Stimulated activated naive CD8-positive, alpha-beta T cell treated with anti-CD3 and anti-CD28 coated beads, Interleukin-15, Interleukin-2, amounts not matched to agents 100 ng/mL and 50 ng/mL, for 24 hours (primary cell): Measurements from ENCODE around the gene CCDC7.
"Not testable (repeated sequence)": the region's sequence is repeated elsewhere in the genome, so short reads cannot be mapped to it uniquely, and the experiment has no call there.

Experiments
- H3K27ac Mint-ChIP-seq: one replicate; pipeline ENCODE4 v1.8.0; 2021; ENCODE audit warnings: mild to moderate bottlenecking, mixed read lengths
- H3K27me3 Mint-ChIP-seq: one replicate; pipeline ENCODE4 v1.8.0; 2021; ENCODE audit warnings: mixed read lengths
- H3K36me3 Mint-ChIP-seq: one replicate; pipeline ENCODE4 v1.8.0; 2021; ENCODE audit warnings: low read depth, mixed read lengths
- H3K4me1 Mint-ChIP-seq: one replicate; pipeline ENCODE4 v1.8.0; 2021; ENCODE audit warnings: low read depth, mixed read lengths
- H3K4me3 Mint-ChIP-seq: one replicate; pipeline ENCODE4 v1.8.0; 2021; ENCODE audit warnings: mild to moderate bottlenecking, mixed read lengths
- H3K9me3 Mint-ChIP-seq: one replicate; pipeline ENCODE4 v1.8.0; 2021; ENCODE audit warnings: mixed read lengths

The CCDC7 gene

GRCh38 chr10:32419615-32420014 is 26.3 kb upstream of the CCDC7 start:
- Mint-ChIP-seq H3K4me1 (peaks cover under 1% of the 10 kb centered on the region), H3K9me3 (no peaks in the 10 kb centered on the region), H3K27me3 (peaks cover under 1% of the 10 kb centered on the region), H3K36me3 (no peaks in the 10 kb centered on the region), H3K27ac (no peak overlapping the region), H3K4me3 (no peak overlapping the region)

- Mint-ChIP-seq H3K36me3 (no peaks in the 10 kb centered on the region), H3K27me3 (peaks cover 4% of the 10 kb centered on the region), H3K4me3 (no peak overlapping the region), H3K27ac (no peak overlapping the region), H3K4me1 (no peaks in the 10 kb centered on the region), H3K9me3 (no peaks in the 10 kb centered on the region)
Observed at GRCh38 chr10:32426186-32426585, 19.8 kb upstream of the CCDC7 start.

GRCh38 chr10:32433542-32433941 is 12.4 kb upstream of the CCDC7 start:
- Mint-ChIP-seq H3K27ac (no peak overlapping the region), H3K9me3 (no peaks in the 10 kb centered on the region), H3K4me1 (peaks cover 11% of the 10 kb centered on the region), H3K4me3 (no peak overlapping the region), H3K27me3 (peaks cover 4% of the 10 kb centered on the region), H3K36me3 (no peaks in the 10 kb centered on the region)

- peaks cover 3% of the 10 kb centered on the region for H3K27me3 Mint-ChIP-seq
- no peak overlapping the region for H3K4me3 Mint-ChIP-seq
- H3K36me3 Mint-ChIP-seq: no peaks in the 10 kb centered on the region
- no peak overlapping the region for H3K27ac Mint-ChIP-seq
- H3K4me1 Mint-ChIP-seq: peaks cover 11% of the 10 kb centered on the region
- no peaks in the 10 kb centered on the region for H3K9me3 Mint-ChIP-seq
Observed at GRCh38 chr10:32436215-32436614, 9.7 kb upstream of the CCDC7 start.

- H3K4me1 Mint-ChIP-seq: peaks cover 11% of the 10 kb centered on the region
- H3K27me3 Mint-ChIP-seq: peaks cover 3% of the 10 kb centered on the region
- H3K27ac Mint-ChIP-seq: no peak overlapping the region
- H3K9me3 Mint-ChIP-seq: no peaks in the 10 kb centered on the region
- no peaks in the 10 kb centered on the region for H3K36me3 Mint-ChIP-seq
- no peak overlapping the region for H3K4me3 Mint-ChIP-seq
Observed at GRCh38 chr10:32437334-32437733, 8.6 kb upstream of the CCDC7 start.

- peak overlapping the region; percentile 88 for H3K4me3 Mint-ChIP-seq
- no peaks in the 10 kb centered on the region for H3K36me3 Mint-ChIP-seq
- H3K27ac Mint-ChIP-seq: no peak overlapping the region
- H3K9me3 Mint-ChIP-seq: no peaks in the 10 kb centered on the region
- H3K4me1 Mint-ChIP-seq: peaks cover 14% of the 10 kb centered on the region
- H3K27me3 Mint-ChIP-seq: no peaks in the 10 kb centered on the region
Observed at GRCh38 chr10:32445036-32445435, 904 bp upstream of the CCDC7 start.

- Mint-ChIP-seq H3K4me1 (peaks cover 14% of the 10 kb centered on the region), H3K36me3 (peaks cover 6% of the 10 kb centered on the region), H3K4me3 (peak overlapping the region; percentile 88), H3K27ac (peak overlapping the region; percentile 94), H3K9me3 (no peaks in the 10 kb centered on the region), H3K27me3 (no peaks in the 10 kb centered on the region)
Observed at GRCh38 chr10:32446536-32447406, 831 bp downstream of the CCDC7 start.

GRCh38 chr10:32454148-32454547 is 8.2 kb downstream of the CCDC7 start:
- peaks cover 15% of the 10 kb centered on the region for H3K4me1 Mint-ChIP-seq
- H3K27ac Mint-ChIP-seq: no peak overlapping the region
- no peaks in the 10 kb centered on the region for H3K9me3 Mint-ChIP-seq
- H3K36me3 Mint-ChIP-seq: peaks cover 32% of the 10 kb centered on the region
- no peak overlapping the region for H3K4me3 Mint-ChIP-seq
- H3K27me3 Mint-ChIP-seq: no peaks in the 10 kb centered on the region

- peaks cover 16% of the 10 kb centered on the region for H3K36me3 Mint-ChIP-seq
- no peak overlapping the region for H3K4me3 Mint-ChIP-seq
- H3K4me1 Mint-ChIP-seq: peaks cover 38% of the 10 kb centered on the region
- no peaks in the 10 kb centered on the region for H3K27me3 Mint-ChIP-seq
- H3K9me3 Mint-ChIP-seq: no peaks in the 10 kb centered on the region
- H3K27ac Mint-ChIP-seq: no peak overlapping the region
Observed at GRCh38 chr10:32459051-32459698, 13.2 kb downstream of the CCDC7 start.

- peaks cover 38% of the 10 kb centered on the region for H3K4me1 Mint-ChIP-seq
- H3K4me3 Mint-ChIP-seq: no peak overlapping the region
- no peaks in the 10 kb centered on the region for H3K27me3 Mint-ChIP-seq
- peaks cover 18% of the 10 kb centered on the region for H3K36me3 Mint-ChIP-seq
- H3K27ac Mint-ChIP-seq: no peak overlapping the region
- no peaks in the 10 kb centered on the region for H3K9me3 Mint-ChIP-seq
Observed at GRCh38 chr10:32461203-32461602, 15.3 kb downstream of the CCDC7 start.

- H3K4me3 Mint-ChIP-seq: no peak overlapping the region
- peaks cover 3% of the 10 kb centered on the region for H3K4me1 Mint-ChIP-seq
- no peak overlapping the region for H3K27ac Mint-ChIP-seq
- peaks cover 50% of the 10 kb centered on the region for H3K36me3 Mint-ChIP-seq
- H3K27me3 Mint-ChIP-seq: no peaks in the 10 kb centered on the region
- H3K9me3 Mint-ChIP-seq: no peaks in the 10 kb centered on the region
Observed at GRCh38 chr10:32471232-32471631, 25.3 kb downstream of the CCDC7 start.

GRCh38 chr10:32477499-32477898 is 31.6 kb downstream of the CCDC7 start:
- H3K4me1 Mint-ChIP-seq: no peaks in the 10 kb centered on the region
- no peak overlapping the region for H3K4me3 Mint-ChIP-seq
- H3K9me3 Mint-ChIP-seq: peaks cover 25% of the 10 kb centered on the region
- no peaks in the 10 kb centered on the region for H3K27me3 Mint-ChIP-seq
- H3K27ac Mint-ChIP-seq: no peak overlapping the region
- peaks cover 71% of the 10 kb centered on the region for H3K36me3 Mint-ChIP-seq

GRCh38 chr10:32481606-32482005 is 35.7 kb downstream of the CCDC7 start:
- Mint-ChIP-seq H3K4me1 (no peaks in the 10 kb centered on the region), H3K27ac (no peak overlapping the region), H3K27me3 (no peaks in the 10 kb centered on the region), H3K4me3 (no peak overlapping the region), H3K36me3 (peaks cover 82% of the 10 kb centered on the region), H3K9me3 (peaks cover 31% of the 10 kb centered on the region)

- not testable (repeated sequence) for H3K4me1 Mint-ChIP-seq, H3K27me3 Mint-ChIP-seq, H3K4me3 Mint-ChIP-seq, H3K27ac Mint-ChIP-seq
- peaks cover 76% of the 10 kb centered on the region for H3K36me3 Mint-ChIP-seq
- H3K9me3 Mint-ChIP-seq: peaks cover 23% of the 10 kb centered on the region
Observed at GRCh38 chr10:32483019-32483502, 37.1 kb downstream of the CCDC7 start.

- H3K27me3 Mint-ChIP-seq, H3K4me3 Mint-ChIP-seq, H3K4me1 Mint-ChIP-seq, H3K27ac Mint-ChIP-seq: not testable (repeated sequence)
- Mint-ChIP-seq H3K36me3 (peaks cover 64% of the 10 kb centered on the region), H3K9me3 (peaks cover 14% of the 10 kb centered on the region)
Observed at GRCh38 chr10:32488038-32488437, 42.1 kb downstream of the CCDC7 start.
